HEK293 (cell line): Measurements from ENCODE around the gene RNF166.

Experiments used
- GLI2 ChIP-seq: fragments of 450-650 bp; formaldehyde crosslinking; IDR thresholded peaks from 2 replicates; pipeline ENCODE4; 2017; ENCODE audit warnings: missing biosample characterization, missing genetic modification characterization, low read depth, borderline replicate concordance
- GLI4 ChIP-seq: fragments of 450-650 bp; formaldehyde crosslinking; IDR thresholded peaks from 2 replicates; pipeline ENCODE4 v1.5.1; 2016; ENCODE audit warnings: missing biosample characterization, missing genetic modification characterization
- HOXC10 ChIP-seq: sonication (generic); formaldehyde crosslinking; IDR thresholded peaks from 2 replicates; pipeline ENCODE4 v1.8.1; 2023; ENCODE audit warnings: mild to moderate bottlenecking, missing genetic modification reagents
- MZF1 ChIP-seq: fragments of 450-650 bp; formaldehyde crosslinking; IDR thresholded peaks from 2 replicates; pipeline ENCODE4 v1.5.1; 2017; ENCODE audit warnings: missing biosample characterization, missing genetic modification characterization, borderline replicate concordance
- OVOL3 ChIP-seq: fragments of 450-650 bp; formaldehyde crosslinking; IDR thresholded peaks from 2 replicates; pipeline ENCODE4 v1.5.1; 2016; ENCODE audit warnings: missing biosample characterization, missing genetic modification characterization
- PRDM4 ChIP-seq: fragments of 450-650 bp; formaldehyde crosslinking; IDR thresholded peaks from 2 replicates; pipeline ENCODE4 v1.5.1; 2017; ENCODE audit warnings: missing biosample characterization, missing genetic modification characterization
- SALL2 ChIP-seq: fragments of 450-650 bp; formaldehyde crosslinking; IDR thresholded peaks from 2 replicates; pipeline ENCODE4 v1.5.0; 2017; ENCODE audit warnings: missing biosample characterization, mild to moderate bottlenecking, missing genetic modification characterization, borderline replicate concordance
- SCRT1 ChIP-seq: fragments of 450-650 bp; formaldehyde crosslinking; IDR thresholded peaks from 2 replicates; pipeline ENCODE4 v1.5.1; 2016; ENCODE audit warnings: missing biosample characterization, missing genetic modification characterization, borderline replicate concordance
- SP2 ChIP-seq: fragments of 450-650 bp; formaldehyde crosslinking; IDR thresholded peaks from 2 replicates; pipeline ENCODE4 v1.5.1; 2016; ENCODE audit warnings: missing biosample characterization, missing genetic modification characterization
- YY1 ChIP-seq: fragments of 450-650 bp; formaldehyde crosslinking; IDR thresholded peaks from 2 replicates; pipeline ENCODE4 v1.5.1; 2018; ENCODE audit warnings: missing biosample characterization, missing genetic modification characterization
- ZEB2 ChIP-seq: fragments of 450-650 bp; formaldehyde crosslinking; IDR thresholded peaks from 2 replicates; pipeline ENCODE4 v1.5.1; 2016; ENCODE audit warnings: missing biosample characterization, missing genetic modification characterization
- ZNF112 ChIP-seq: fragments of 450-650 bp; formaldehyde crosslinking; IDR thresholded peaks from 2 replicates; pipeline ENCODE4 v1.5.0; 2017; ENCODE audit warnings: missing biosample characterization, missing genetic modification characterization
- ZNF133 ChIP-seq: fragments of 450-650 bp; formaldehyde crosslinking; IDR thresholded peaks from 2 replicates; pipeline ENCODE4 v1.5.1; 2016; ENCODE audit warnings: missing biosample characterization, missing genetic modification characterization
- ZNF138 ChIP-seq: fragments of 450-650 bp; formaldehyde crosslinking; IDR thresholded peaks from 2 replicates; pipeline ENCODE4 v1.5.1; 2016; ENCODE audit warnings: missing biosample characterization, missing genetic modification characterization, borderline replicate concordance
- ZNF174 ChIP-seq: fragments of 450-650 bp; formaldehyde crosslinking; IDR thresholded peaks from 2 replicates; pipeline ENCODE4 v1.5.0; 2017; ENCODE audit warnings: missing biosample characterization, mild to moderate bottlenecking, missing genetic modification characterization
- ZNF2 ChIP-seq: fragments of 450-650 bp; formaldehyde crosslinking; IDR thresholded peaks from 2 replicates; pipeline ENCODE4 v1.5.1; 2016; ENCODE audit warnings: missing biosample characterization, missing genetic modification characterization
- ZNF214 ChIP-seq: fragments of 450-650 bp; formaldehyde crosslinking; IDR thresholded peaks from 2 replicates; pipeline ENCODE4 v1.5.1; 2017; ENCODE audit warnings: missing biosample characterization, mild to moderate bottlenecking, missing genetic modification characterization, borderline replicate concordance
- ZNF239 ChIP-seq: fragments of 450-650 bp; formaldehyde crosslinking; IDR thresholded peaks from 2 replicates; pipeline ENCODE4 v1.5.1; 2016; ENCODE audit warnings: missing biosample characterization, missing genetic modification characterization
- ZNF280C ChIP-seq: fragments of 450-650 bp; formaldehyde crosslinking; IDR thresholded peaks from 2 replicates; pipeline ENCODE4 v1.5.1; 2016; ENCODE audit warnings: missing biosample characterization, missing genetic modification characterization
- ZNF292 ChIP-seq: fragments of 450-650 bp; formaldehyde crosslinking; IDR thresholded peaks from 2 replicates; pipeline ENCODE4 v1.5.1; 2016; ENCODE audit warnings: low read depth, missing biosample characterization, missing genetic modification characterization, borderline replicate concordance
- ZNF302 ChIP-seq: fragments of 450-650 bp; formaldehyde crosslinking; IDR thresholded peaks from 2 replicates; pipeline ENCODE4 v1.5.1; 2016; ENCODE audit warnings: missing biosample characterization, missing genetic modification characterization, low read depth
- ZNF311 ChIP-seq: fragments of 450-650 bp; formaldehyde crosslinking; IDR thresholded peaks from 2 replicates; pipeline ENCODE4 v1.5.1; 2017; ENCODE audit warnings: missing biosample characterization, missing genetic modification characterization, borderline replicate concordance
- ZNF350 ChIP-seq: fragments of 450-650 bp; formaldehyde crosslinking; IDR thresholded peaks from 2 replicates; pipeline ENCODE4 v1.5.0; 2017; ENCODE audit warnings: missing biosample characterization, mild to moderate bottlenecking, missing genetic modification characterization
- ZNF426 ChIP-seq: fragments of 450-650 bp; formaldehyde crosslinking; IDR thresholded peaks from 2 replicates; pipeline ENCODE4 v1.5.1; 2017; ENCODE audit warnings: missing biosample characterization, missing genetic modification characterization, mild to moderate bottlenecking, inconsistent platforms, moderate library complexity
- ZNF48 ChIP-seq: fragments of 450-650 bp; formaldehyde crosslinking; IDR thresholded peaks from 2 replicates; pipeline ENCODE4 v1.5.1; 2016; ENCODE audit warnings: missing biosample characterization, missing genetic modification characterization
- ZNF585B ChIP-seq: fragments of 450-650 bp; formaldehyde crosslinking; IDR thresholded peaks from 2 replicates; pipeline ENCODE4 v1.5.1; 2016; ENCODE audit warnings: missing biosample characterization, missing genetic modification characterization
- ZNF623 ChIP-seq: fragments of 450-650 bp; formaldehyde crosslinking; IDR thresholded peaks from 2 replicates; pipeline ENCODE4 v1.5.1; 2016; ENCODE audit warnings: missing biosample characterization, missing genetic modification characterization
- ZNF785 ChIP-seq: fragments of 450-650 bp; formaldehyde crosslinking; IDR thresholded peaks from 2 replicates; pipeline ENCODE4 v1.5.1; 2016; ENCODE audit warnings: missing biosample characterization, missing genetic modification characterization
- ZNF791 ChIP-seq: fragments of 450-650 bp; formaldehyde crosslinking; IDR thresholded peaks from 2 replicates; pipeline ENCODE4 v1.5.1; 2016; ENCODE audit warnings: missing biosample characterization, missing genetic modification characterization
- ZSCAN18 ChIP-seq: fragments of 450-650 bp; formaldehyde crosslinking; IDR thresholded peaks from 2 replicates; pipeline ENCODE4 v1.5.1; 2016; ENCODE audit warnings: missing biosample characterization, missing genetic modification characterization
- ZSCAN23 ChIP-seq: fragments of 450-650 bp; formaldehyde crosslinking; IDR thresholded peaks from 2 replicates; pipeline ENCODE4 v1.5.1; 2016; ENCODE audit warnings: missing biosample characterization, missing genetic modification characterization
- TF ChIP-seq, protein P1 (sequence below): IDR thresholded peaks from 2 replicates; pipeline ENCODE4 v1.6.1; 2011; ENCODE audit warnings: mild to moderate bottlenecking, low read depth, low read length, borderline replicate concordance
- TF ChIP-seq, protein P2 (sequence below): fragments of 450-650 bp; formaldehyde crosslinking; IDR thresholded peaks from 2 replicates; pipeline ENCODE4 v1.5.1; 2016; ENCODE audit warnings: missing biosample characterization, missing genetic modification characterization

The RNF166 gene

DNA sequence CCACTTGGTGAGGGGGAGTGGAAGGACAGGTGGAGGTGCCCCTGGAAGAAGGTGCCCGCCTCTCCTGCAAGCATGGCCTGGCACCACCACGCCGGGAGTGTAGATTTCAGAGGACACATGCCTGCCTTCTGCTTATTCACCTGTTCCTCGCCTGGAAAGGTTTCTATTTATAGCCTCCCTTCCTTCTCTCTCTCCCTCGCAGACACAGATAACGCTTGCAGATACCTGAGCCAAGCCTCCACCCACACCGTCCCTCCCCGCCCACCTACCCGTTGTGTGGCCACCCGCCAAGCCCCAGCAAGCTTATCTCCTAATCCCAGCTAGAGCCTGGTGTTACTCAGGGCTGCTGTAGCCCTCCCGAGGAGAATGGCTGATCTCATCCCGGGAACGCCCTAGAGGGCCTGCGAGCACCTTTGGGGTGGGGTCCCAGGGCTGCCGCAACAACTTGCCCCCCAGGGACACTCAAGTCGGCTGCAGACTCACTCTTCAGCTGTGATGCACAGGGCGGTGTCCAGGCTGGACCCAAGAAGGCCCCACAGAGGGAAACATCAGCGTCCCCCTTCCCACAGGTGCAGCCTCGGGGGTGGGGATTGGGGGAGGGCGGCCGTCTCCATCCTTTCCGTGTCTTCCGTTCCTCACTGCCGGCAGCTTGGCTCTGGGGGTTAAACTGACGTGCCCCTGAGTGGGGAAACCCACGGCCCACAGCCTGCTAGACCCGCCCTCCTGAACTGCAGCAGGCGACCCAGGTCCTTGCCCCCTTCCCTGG is 18.0 kb downstream of the RNF166 start (continued):
- TF ChIP-seq, protein P1, sequence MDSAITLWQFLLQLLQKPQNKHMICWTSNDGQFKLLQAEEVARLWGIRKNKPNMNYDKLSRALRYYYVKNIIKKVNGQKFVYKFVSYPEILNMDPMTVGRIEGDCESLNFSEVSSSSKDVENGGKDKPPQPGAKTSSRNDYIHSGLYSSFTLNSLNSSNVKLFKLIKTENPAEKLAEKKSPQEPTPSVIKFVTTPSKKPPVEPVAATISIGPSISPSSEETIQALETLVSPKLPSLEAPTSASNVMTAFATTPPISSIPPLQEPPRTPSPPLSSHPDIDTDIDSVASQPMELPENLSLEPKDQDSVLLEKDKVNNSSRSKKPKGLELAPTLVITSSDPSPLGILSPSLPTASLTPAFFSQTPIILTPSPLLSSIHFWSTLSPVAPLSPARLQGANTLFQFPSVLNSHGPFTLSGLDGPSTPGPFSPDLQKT: no peak
- TF ChIP-seq ZNF426 (tag by site-specific recombination) (no peak), MZF1 (no peak), ZNF292 (tag by site-specific recombination) (no peak), ZNF791 (no peak), ZSCAN18 (tag by site-specific recombination) (no peak), ZNF585B (no peak), ZNF48 (tag by site-specific recombination) (no peak), OVOL3 (no peak), ZNF785 (tag by site-specific recombination) (no peak), SCRT1 (tag by site-specific recombination) (no peak), ZNF174 (no peak), YY1 (tag by site-specific recombination) (no peak), ZNF302 (no peak), HOXC10 (CRISPR knock-in tag) (no peak), ZNF112 (tag by site-specific recombination) (no peak), ZNF214 (tag by site-specific recombination) (no peak), ZNF138 (tag by site-specific recombination) (no peak), PRDM4 (tag by site-specific recombination) (no peak), ZNF311 (tag by site-specific recombination) (no peak), ZNF280C (tag by site-specific recombination) (no peak), ZNF350 (tag by site-specific recombination) (no peak), ZEB2 (tag by site-specific recombination) (peak; percentile 48; the same call in 1 of the 2 replicates), ZNF2 (tag by site-specific recombination) (no peak), ZNF133 (tag by site-specific recombination) (no peak), GLI2 (tag by site-specific recombination) (no peak), ZNF623 (tag by site-specific recombination) (no peak), SALL2 (tag by site-specific recombination) (no peak), ZNF239 (tag by site-specific recombination) (no peak), SP2 (tag by site-specific recombination) (peak; percentile 57; the same call in 1 of the 2 replicates), ZSCAN23 (no peak), GLI4 (tag by site-specific recombination) (no peak)
- TF ChIP-seq, protein P2, sequence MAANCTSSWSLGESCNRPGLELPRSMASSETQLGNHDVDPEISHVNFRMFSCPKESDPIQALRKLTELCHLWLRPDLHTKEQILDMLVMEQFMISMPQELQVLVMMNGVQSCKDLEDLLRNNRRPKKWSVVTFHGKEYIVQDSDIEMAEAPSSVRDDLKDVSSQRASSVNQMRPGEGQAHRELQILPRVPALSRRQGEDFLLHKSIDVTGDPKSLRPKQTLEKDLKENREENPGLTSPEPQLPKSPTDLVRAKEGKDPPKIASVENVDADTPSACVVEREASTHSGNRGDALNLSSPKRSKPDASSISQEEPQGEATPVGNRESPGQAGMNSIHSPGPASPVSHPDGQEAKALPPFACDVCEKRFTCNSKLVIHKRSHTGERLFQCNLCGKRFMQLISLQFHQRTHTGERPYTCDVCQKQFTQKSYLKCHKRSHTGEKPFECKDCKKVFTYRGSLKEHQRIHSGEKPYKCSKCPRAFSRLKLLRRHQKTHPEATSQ (tag by site-specific recombination): no peak
